IPS-20b (cell line): ENCODE measurements around the gene SCAMP3.
A peak's percentile ranks its signal among the peaks of the same experiment; 100 is the strongest.
"Not testable (repeated sequence)": the region's sequence is repeated elsewhere in the genome, so short reads cannot be mapped to it uniquely, and the experiment has no call there.

Experiments
- H3K27ac ChIP-seq: one replicate; pipeline ENCODE4 v1.5.1; 2013; ENCODE audit warnings: low read length
- H3K27me3 ChIP-seq: 2 replicates; pipeline ENCODE4 v1.6.1; 2013; ENCODE audit warnings: mild to moderate bottlenecking, low read length, inconsistent platforms; ENCODE audit not compliant: insufficient read depth
- H3K36me3 ChIP-seq: 2 replicates; pipeline ENCODE4 v1.6.1; 2013; ENCODE audit warnings: low read depth, mild to moderate bottlenecking, inconsistent platforms, low read length, moderate library complexity; ENCODE audit not compliant: insufficient read depth
- H3K4me1 ChIP-seq: 2 replicates; pipeline ENCODE4 v1.6.1; 2013; ENCODE audit warnings: mild to moderate bottlenecking, control low read depth, inconsistent platforms, low read length, moderate library complexity; ENCODE audit not compliant: insufficient read depth
- H3K4me3 ChIP-seq: 2 replicates; pipeline ENCODE4 v1.5.1; 2013; ENCODE audit warnings: mild to moderate bottlenecking, low read length, inconsistent platforms
- H3K9ac ChIP-seq: 2 replicates; pipeline ENCODE4 v1.6.1; 2013; ENCODE audit warnings: low read depth, mild to moderate bottlenecking, inconsistent platforms, low read length, moderate library complexity
- H3K9me3 ChIP-seq: 2 replicates; pipeline ENCODE4 v1.6.1; 2013; ENCODE audit warnings: mild to moderate bottlenecking, low read depth, low read length, inconsistent platforms; ENCODE audit not compliant: insufficient read depth

Gene SCAMP3

GRCh38 chr1:155296661-155297060 lies 34.5 kb upstream of the SCAMP3 start:
- Histone ChIP-seq H3K27me3 (peaks cover 49% of the 10 kb centered on the region), H3K9me3 (no peaks in the 10 kb centered on the region), H3K9ac (no peak overlapping the region), H3K36me3 (no peaks in the 10 kb centered on the region), H3K4me1 (0 out of 2 replicates have a peak, but pooled peaks cover 3% of the 10 kb centered on the region), H3K27ac (no peak overlapping the region), H3K4me3 (no peak overlapping the region)

DNA sequence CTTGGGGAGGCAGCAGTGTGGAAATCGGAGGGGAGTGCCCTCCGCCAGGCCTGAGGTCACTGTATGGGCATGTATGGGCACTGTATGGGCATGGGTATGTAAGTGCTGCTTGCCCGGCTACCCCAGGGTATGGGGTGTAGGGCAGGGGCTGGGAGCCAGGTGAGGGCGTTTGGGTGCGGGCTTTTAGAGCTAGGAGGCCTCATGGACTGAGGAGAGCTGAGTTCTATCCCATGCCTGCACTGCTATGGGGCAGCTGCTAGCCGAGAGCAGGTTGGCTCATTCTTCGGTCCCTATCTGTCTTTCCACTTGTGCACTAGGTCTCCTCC lies 33.7 kb upstream of the SCAMP3 start:
- Histone ChIP-seq H3K36me3 (no peaks in the 10 kb centered on the region), H3K9me3 (no peaks in the 10 kb centered on the region), H3K9ac (peak overlapping the region; percentile 76; the same call in 1 of the 2 replicates), H3K4me3 (peak overlapping the region; percentile 73), H3K27me3 (peaks cover 49% of the 10 kb centered on the region), H3K4me1 (0 out of 2 replicates have a peak, but pooled peaks cover 3% of the 10 kb centered on the region), H3K27ac (no peak overlapping the region)

DNA sequence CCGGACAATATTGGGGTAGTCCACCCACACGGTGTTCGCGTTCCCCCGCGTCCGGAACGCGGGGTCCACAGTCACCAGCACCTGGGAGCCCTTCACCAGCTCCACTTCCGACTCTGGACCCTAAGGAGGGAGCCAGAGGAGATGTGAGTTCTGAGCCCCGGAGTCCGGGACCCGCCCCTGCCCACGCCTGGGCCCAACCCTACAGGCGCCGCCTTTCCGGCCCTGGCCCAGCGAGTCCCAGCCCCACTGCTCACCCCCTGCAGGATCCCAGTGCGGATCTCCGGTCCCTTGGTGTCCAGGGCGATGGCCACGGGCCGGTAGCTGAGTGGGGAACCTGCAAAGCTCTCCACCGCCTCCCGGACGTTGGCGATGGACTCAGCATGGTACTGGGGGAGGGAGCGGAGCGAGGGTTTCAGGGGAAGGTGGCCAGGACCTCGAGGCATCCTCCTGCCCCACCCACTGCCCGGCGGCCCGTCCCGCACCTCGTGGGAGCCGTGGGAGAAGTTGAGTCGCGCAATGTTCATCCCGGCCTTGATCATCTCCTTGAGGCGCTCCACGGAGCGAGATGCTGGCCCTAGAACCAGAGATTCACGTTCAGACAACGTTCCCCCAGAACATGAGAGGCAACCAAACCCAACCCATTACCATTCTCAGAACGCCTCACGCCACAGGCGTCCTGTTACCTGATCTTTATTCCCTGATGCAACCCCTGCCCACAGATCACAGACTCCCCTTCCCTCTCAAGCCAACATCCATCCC lies 33.2 kb upstream of the SCAMP3 start:
- Histone ChIP-seq H3K27ac (no peak overlapping the region), H3K9ac (peak overlapping the region; percentile 76; the same call in 1 of the 2 replicates), H3K9me3 (no peaks in the 10 kb centered on the region), H3K4me1 (0 out of 2 replicates have a peak, but pooled peaks cover 3% of the 10 kb centered on the region), H3K27me3 (peaks cover 49% of the 10 kb centered on the region), H3K4me3 (peak overlapping the region; percentile 73), H3K36me3 (no peaks in the 10 kb centered on the region)

- Histone ChIP-seq H3K36me3 (no peaks in the 10 kb centered on the region), H3K9ac (peak overlapping the region; percentile 76; the same call in 1 of the 2 replicates), H3K4me3 (peak overlapping the region; percentile 73)
Measured at GRCh38 chr1:155294520-155295182, 32.5 kb upstream of the SCAMP3 start.

GRCh38 chr1:155293086-155293749 lies 31.1 kb upstream of the SCAMP3 start:
- peaks cover 49% of the 10 kb centered on the region for H3K27me3 ChIP-seq
- H3K27ac ChIP-seq: no peak overlapping the region
- no peak overlapping the region for H3K9ac ChIP-seq
- 0 out of 2 replicates have a peak, but pooled peaks cover 3% of the 10 kb centered on the region for H3K4me1 ChIP-seq
- no peaks in the 10 kb centered on the region for H3K36me3 ChIP-seq
- H3K4me3 ChIP-seq: no peak overlapping the region
- H3K9me3 ChIP-seq: no peaks in the 10 kb centered on the region

More at GRCh38 chr1:155294520-155295182, 32.5 kb upstream of the SCAMP3 start:
- Histone ChIP-seq H3K27ac (no peak overlapping the region), H3K9me3 (no peaks in the 10 kb centered on the region), H3K27me3 (peaks cover 49% of the 10 kb centered on the region), H3K4me1 (0 out of 2 replicates have a peak, but pooled peaks cover 3% of the 10 kb centered on the region)

DNA sequence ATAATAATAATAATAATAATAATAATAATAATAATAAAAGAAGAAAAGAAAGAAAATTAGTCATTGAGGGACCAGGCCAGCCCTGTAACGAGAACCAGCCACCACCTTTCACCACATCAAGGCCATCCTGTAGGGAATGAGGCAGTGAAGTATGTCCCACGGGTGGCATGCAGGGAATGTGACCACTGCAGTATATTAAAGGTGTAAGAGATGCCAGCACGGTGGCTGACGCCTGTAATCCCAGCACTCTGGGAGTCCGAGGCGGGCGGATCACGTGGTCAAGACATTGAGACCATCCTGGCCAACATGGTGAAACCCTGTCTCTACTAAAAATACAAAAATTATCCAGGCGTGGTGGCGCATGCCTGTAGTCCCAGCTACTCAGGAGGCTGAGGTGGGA lies 28.8 kb upstream of the SCAMP3 start:
- H3K4me1 ChIP-seq, H3K9me3 ChIP-seq, H3K9ac ChIP-seq, H3K27ac ChIP-seq, H3K4me3 ChIP-seq, H3K36me3 ChIP-seq: not testable (repeated sequence)
- H3K27me3 ChIP-seq: peaks cover 37% of the 10 kb centered on the region

DNA sequence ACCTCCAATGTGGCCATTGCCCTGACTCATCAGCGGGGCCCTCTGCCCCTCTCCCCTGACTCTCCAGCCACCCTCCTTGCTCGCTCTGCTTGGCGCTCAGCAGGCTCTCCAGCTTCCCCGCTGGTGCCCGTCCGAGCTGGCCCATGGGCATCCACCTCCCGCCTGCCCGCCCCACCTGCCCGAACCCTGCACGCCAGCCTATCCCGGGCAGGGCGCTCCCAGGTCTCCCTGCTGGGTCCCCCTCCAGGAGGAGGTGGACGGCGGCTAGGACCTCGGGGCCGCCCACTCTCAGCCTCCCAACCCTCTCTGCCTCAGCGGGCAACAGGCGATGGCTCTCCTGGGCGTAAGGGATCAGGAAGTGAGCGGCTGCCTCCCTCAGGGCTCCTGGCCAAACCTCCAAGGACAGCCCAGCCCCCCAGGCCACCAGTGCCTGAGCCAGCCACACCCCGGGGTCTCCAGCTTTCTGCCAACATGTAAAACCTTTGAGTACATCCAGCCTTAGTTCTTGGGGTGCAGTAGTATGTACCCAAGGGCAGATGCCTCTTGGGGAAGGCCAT lies 25.9 kb upstream of the SCAMP3 start:
- H3K4me1 ChIP-seq: no peaks in the 10 kb centered on the region
- H3K27me3 ChIP-seq: peaks cover 8% of the 10 kb centered on the region
- H3K36me3 ChIP-seq: no peaks in the 10 kb centered on the region
- H3K9me3 ChIP-seq: no peaks in the 10 kb centered on the region
- H3K4me3 ChIP-seq: no peak overlapping the region
- no peak overlapping the region for H3K27ac ChIP-seq
- H3K9ac ChIP-seq: no peak overlapping the region

DNA sequence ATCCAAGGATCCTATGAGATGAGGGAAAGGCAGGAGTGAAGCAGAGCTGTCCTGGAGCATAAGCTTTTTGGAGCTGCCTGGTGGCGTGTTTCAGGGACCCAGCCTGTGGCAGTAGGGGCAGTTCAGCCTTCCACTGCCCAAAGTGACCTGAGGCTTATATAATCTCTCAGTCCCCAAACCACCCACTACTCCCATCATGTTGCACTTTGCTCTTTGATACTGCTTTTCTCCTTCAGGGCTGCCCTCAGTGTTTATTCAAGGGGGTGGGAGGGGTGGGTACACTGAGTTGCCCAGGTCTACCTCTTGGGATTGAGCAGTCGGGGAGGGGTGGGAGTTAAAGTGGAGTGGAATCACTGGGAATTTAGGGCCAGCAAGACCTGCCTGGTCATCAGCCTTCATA lies 24.4 kb upstream of the SCAMP3 start:
- Histone ChIP-seq H3K9ac (no peak overlapping the region), H3K4me3 (no peak overlapping the region), H3K9me3 (no peaks in the 10 kb centered on the region)

GRCh38 chr1:155285631-155286044 lies 23.5 kb upstream of the SCAMP3 start:
- H3K9ac ChIP-seq: no peak overlapping the region
- H3K9me3 ChIP-seq: no peaks in the 10 kb centered on the region
- no peaks in the 10 kb centered on the region for H3K36me3 ChIP-seq
- H3K4me1 ChIP-seq: no peaks in the 10 kb centered on the region
- no peak overlapping the region for H3K27ac ChIP-seq
- H3K27me3 ChIP-seq: no peaks in the 10 kb centered on the region
- no peak overlapping the region for H3K4me3 ChIP-seq

More for the DNA sequence above, 24.4 kb upstream of the SCAMP3 start:
- no peak overlapping the region for H3K27ac ChIP-seq
- H3K27me3 ChIP-seq: no peaks in the 10 kb centered on the region
- H3K36me3 ChIP-seq: no peaks in the 10 kb centered on the region
- H3K4me1 ChIP-seq: no peaks in the 10 kb centered on the region

DNA sequence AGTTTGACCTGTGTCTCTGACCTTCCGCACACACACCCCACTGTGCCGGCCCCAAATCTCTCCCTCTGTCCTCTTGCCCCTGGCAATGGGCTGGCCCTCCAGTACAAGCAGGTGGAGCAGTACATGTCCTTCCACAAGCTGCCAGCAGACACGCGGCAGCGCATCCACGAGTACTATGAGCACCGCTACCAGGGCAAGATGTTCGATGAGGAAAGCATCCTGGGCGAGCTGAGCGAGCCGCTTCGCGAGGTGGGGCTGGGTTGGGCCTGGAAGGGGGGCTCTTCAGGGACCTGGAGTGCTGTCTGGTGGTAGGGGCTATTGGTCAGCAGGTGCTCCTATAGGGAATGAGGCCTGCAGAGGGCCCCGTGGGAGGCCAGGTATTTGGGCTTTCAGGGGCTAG lies 22.9 kb upstream of the SCAMP3 start:
- H3K9ac ChIP-seq: no peak overlapping the region
- H3K4me1 ChIP-seq: no peaks in the 10 kb centered on the region

GRCh38 chr1:155284476-155284875 lies 22.3 kb upstream of the SCAMP3 start:
- no peaks in the 10 kb centered on the region for H3K9me3 ChIP-seq
- H3K27me3 ChIP-seq: no peaks in the 10 kb centered on the region
- no peak overlapping the region for H3K27ac ChIP-seq
- H3K9ac ChIP-seq: no peak overlapping the region
- H3K4me3 ChIP-seq: no peak overlapping the region
- H3K4me1 ChIP-seq: peaks cover under 1% of the 10 kb centered on the region; the same call in 1 of the 2 replicates
- H3K36me3 ChIP-seq: no peaks in the 10 kb centered on the region

More for the DNA sequence above, 22.9 kb upstream of the SCAMP3 start:
- Histone ChIP-seq H3K36me3 (no peaks in the 10 kb centered on the region), H3K27me3 (no peaks in the 10 kb centered on the region), H3K27ac (no peak overlapping the region), H3K9me3 (no peaks in the 10 kb centered on the region), H3K4me3 (no peak overlapping the region)
